RWPE2 (cell line): ENCODE results near the gene TBX3.

Experiments used
- ATAC-seq: fragments of 200-7000 bp; cut with Tn5 transposase; 3 replicates; pipeline ENCODE4 v1.9.1; 2021; ENCODE audit warnings: low read depth
- DNase-seq: peaks from one replicate; pipeline ENCODE4 v3.0.0-alpha.2; 2020; ENCODE audit warnings: low spot score
- H3K27ac ChIP-seq: fragments of 450-650 bp; 2 replicates; pipeline ENCODE4 v1.5.1; 2017; ENCODE audit warnings: mild to moderate bottlenecking; ENCODE audit not compliant: poor library complexity, severe bottlenecking
- H3K27me3 ChIP-seq: fragments of 250-450 bp; sonication (Bioruptor Pico); 2 replicates; pipeline ENCODE4 v1.5.1; 2021; ENCODE audit warnings: mild to moderate bottlenecking, moderate library complexity; ENCODE audit not compliant: insufficient read depth, poor library complexity, severe bottlenecking
- H3K36me3 ChIP-seq: fragments of 250-450 bp; sonication (Bioruptor Pico); 2 replicates; pipeline ENCODE4 v1.5.1; 2020; ENCODE audit warnings: low read depth, mild to moderate bottlenecking, moderate library complexity
- H3K4me1 ChIP-seq: fragments of 250-450 bp; sonication (Bioruptor Pico); 2 replicates; pipeline ENCODE4 v1.5.1; 2021; ENCODE audit warnings: mild to moderate bottlenecking, moderate library complexity; ENCODE audit not compliant: insufficient read depth, poor library complexity, severe bottlenecking
- H3K4me3 ChIP-seq: fragments of 250-450 bp; sonication (Bioruptor Pico); 2 replicates; pipeline ENCODE4 v1.5.1; 2021; ENCODE audit warnings: mild to moderate bottlenecking, moderate library complexity; ENCODE audit not compliant: severe bottlenecking
- H3K9me3 ChIP-seq: fragments of 250-450 bp; sonication (Bioruptor Pico); 2 replicates; pipeline ENCODE4 v1.5.1; 2021; ENCODE audit warnings: mild to moderate bottlenecking, moderate library complexity; ENCODE audit not compliant: severe bottlenecking
- TF ChIP-seq, protein P1 (sequence below): fragments of 450-650 bp; IDR thresholded peaks from one replicate; pipeline ENCODE4 v1.5.1; 2017; ENCODE audit warnings: mild to moderate bottlenecking, moderate library complexity; ENCODE audit not compliant: poor library complexity, severe bottlenecking

The TBX3 gene

DNA sequence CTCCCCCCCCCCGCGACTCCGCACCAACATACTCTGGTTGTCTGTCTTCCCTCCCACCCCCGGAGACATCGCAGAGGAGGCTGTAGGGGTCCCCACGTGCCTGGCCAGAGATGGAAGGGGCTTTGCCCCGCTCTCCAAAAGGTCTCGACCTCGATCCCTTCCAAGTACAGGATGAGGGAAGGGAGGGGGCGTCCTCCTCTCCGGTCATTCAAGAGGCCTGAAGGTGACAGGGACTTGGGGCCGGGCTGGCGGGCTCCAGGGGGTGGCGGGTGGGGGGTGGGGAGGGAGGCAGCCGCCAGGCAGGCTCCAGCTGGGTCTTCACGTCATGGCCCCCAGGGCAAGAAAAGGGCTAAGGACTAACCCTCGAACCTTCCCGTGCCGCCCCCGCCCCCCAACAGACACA, 15.1 kb downstream of the TBX3 start:
- DNase-seq (no peak), ATAC-seq (no peak)
- peak overlapping the region; percentile 96 for H3K27ac ChIP-seq
- no peaks in the 10 kb centered on the region for H3K9me3 ChIP-seq
- no peaks in the 10 kb centered on the region for H3K27me3 ChIP-seq
- TF ChIP-seq, protein P1, sequence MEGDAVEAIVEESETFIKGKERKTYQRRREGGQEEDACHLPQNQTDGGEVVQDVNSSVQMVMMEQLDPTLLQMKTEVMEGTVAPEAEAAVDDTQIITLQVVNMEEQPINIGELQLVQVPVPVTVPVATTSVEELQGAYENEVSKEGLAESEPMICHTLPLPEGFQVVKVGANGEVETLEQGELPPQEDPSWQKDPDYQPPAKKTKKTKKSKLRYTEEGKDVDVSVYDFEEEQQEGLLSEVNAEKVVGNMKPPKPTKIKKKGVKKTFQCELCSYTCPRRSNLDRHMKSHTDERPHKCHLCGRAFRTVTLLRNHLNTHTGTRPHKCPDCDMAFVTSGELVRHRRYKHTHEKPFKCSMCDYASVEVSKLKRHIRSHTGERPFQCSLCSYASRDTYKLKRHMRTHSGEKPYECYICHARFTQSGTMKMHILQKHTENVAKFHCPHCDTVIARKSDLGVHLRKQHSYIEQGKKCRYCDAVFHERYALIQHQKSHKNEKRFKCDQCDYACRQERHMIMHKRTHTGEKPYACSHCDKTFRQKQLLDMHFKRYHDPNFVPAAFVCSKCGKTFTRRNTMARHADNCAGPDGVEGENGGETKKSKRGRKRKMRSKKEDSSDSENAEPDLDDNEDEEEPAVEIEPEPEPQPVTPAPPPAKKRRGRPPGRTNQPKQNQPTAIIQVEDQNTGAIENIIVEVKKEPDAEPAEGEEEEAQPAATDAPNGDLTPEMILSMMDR = no peak
- peak overlapping the region; percentile 31 for H3K4me3 ChIP-seq
- H3K4me1 ChIP-seq = peaks cover 28% of the 10 kb centered on the region
- peaks cover 30% of the 10 kb centered on the region for H3K36me3 ChIP-seq

DNA sequence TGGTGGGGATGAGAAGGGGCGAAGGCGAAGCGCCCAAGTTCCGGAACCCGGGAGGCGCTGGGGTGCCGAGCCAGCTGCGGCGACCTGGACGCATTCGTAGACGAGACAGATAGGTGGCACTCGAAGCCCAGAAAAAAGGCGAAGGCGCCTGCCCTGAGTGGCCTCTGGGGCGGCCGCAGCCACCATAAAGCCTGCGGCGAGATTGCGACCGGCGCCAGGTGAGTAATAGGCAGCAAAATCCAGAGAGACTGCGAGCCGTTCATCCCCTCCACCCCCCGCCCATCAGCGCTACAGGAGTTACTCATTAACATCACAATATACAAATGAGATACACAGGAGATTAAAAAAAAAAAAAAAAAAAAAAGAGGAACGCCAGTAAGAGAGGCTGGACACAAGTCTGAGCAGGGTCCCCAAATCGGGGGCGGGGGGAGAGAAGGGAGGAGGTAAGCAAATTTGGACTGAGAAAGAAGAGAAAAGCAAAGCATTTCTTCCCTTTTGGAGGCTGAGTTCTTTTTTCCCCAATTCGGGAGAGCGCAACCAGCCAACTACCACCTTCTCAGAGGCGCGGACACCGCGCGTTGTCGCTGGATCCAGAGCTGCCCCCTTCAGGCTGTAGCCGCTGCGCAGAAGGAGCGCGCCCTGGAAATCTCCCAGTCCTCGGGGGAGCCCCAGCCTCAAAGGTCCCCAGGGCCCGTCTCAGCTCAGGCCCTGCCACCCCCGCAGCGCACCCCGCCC, 15.7 kb downstream of the TBX3 start:
- DNase-seq = peak; percentile 91
- peak overlapping the region; percentile 96 for H3K27ac ChIP-seq
- H3K36me3 ChIP-seq = peaks cover 24% of the 10 kb centered on the region
- H3K4me1 ChIP-seq = peaks cover 22% of the 10 kb centered on the region
- H3K27me3 ChIP-seq = no peaks in the 10 kb centered on the region
- ATAC-seq = peak; percentile 59
- H3K9me3 ChIP-seq = no peaks in the 10 kb centered on the region
- TF ChIP-seq, protein P1 = peak; percentile 80
- H3K4me3 ChIP-seq = peak overlapping the region; percentile 24

DNA sequence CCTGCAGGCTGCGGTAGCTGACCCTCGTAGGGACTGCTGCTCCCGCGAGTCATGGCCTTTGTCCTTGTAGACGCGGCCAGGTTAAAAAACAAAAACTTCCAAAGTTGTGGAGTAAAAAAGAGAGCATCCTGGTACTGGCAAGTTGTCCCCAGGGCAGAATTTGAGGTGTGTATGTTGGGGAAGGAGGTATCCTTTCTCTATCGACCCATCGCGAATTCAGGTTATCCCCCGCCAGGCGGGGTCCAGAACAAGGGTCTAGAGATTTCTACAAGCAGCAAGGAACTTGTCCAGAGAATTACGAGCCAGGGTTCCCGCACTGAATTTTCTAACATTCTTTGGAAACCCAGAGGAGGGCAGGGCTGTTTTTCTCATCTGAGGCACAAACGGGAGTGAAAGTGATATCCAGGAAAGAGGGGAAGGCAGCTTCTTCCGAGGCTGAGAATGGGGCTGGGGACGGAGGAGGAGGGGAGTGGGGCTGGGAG, 16.3 kb downstream of the TBX3 start:
- peaks cover 16% of the 10 kb centered on the region for H3K4me1 ChIP-seq
- peak overlapping the region; percentile 24 for H3K4me3 ChIP-seq
- H3K27ac ChIP-seq = peak overlapping the region; percentile 96
- TF ChIP-seq, protein P1 = no peak
- H3K9me3 ChIP-seq = no peaks in the 10 kb centered on the region
- no peaks in the 10 kb centered on the region for H3K27me3 ChIP-seq
- peaks cover 23% of the 10 kb centered on the region for H3K36me3 ChIP-seq
- DNase-seq (no peak), ATAC-seq (no peak)

DNA sequence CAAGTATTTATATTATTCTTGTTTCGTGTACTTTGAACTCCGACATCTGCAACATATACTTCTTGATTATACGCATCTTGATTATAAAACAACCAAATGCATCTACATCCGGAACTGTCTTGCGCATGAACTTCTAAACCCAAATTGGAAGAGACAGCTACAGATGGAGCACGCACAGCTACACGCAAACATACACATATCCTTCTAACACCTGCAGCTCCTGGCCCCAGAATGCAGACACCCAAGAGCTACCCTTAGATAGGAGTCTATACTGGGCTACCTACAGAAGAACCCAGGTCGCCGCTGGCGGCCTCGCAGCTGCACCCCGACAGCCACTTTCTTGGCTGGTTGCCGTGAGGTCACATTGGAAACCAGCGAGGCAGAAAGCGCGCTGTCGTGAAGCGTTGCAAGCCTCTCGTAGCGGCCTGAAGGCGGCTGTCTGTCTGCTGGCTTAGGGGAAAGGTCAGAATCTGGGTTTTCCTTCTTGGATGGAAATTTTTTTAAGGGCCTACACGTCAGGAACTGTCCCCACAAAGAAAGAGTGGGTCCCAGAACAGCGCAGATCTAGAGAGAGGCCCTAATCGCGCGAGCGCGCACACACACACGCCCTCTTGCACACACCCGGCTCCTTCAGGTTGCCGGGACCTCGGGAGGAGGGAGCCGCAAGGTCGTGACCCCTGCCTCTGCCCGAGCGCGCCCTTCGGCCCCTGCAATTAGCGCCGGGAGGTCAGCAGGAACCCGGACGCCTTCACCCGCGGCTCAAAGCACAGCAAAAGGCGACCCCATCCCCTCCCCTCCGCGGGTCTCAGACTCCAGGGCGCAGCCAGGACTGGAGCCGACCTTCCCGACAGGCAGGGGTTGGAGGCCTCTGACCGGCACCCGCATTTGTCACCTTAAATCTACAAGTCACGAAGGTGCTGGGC, 17.0 kb downstream of the TBX3 start:
- Histone ChIP-seq H3K9me3 (no peaks in the 10 kb centered on the region), H3K4me3 (no peak overlapping the region), H3K4me1 (peaks cover 14% of the 10 kb centered on the region), H3K27me3 (no peaks in the 10 kb centered on the region), H3K36me3 (peaks cover 19% of the 10 kb centered on the region), H3K27ac (peak overlapping the region; percentile 96)
- no peak for ATAC-seq
- DNase-seq = no peak
- TF ChIP-seq, protein P1 = no peak
